HepG2 (cell line): Measurements from ENCODE around the gene SMYD5. TPM values are rescaled to one million over a fixed set of nuclear protein-coding genes. Genes with fewer than 3 reads are reported as not detected.

Experiments used
- FOXM1 ChIP-seq: sonication (generic); formaldehyde crosslinking; IDR thresholded peaks from 2 replicates; pipeline ENCODE4 v1.5.0; 2020; ENCODE audit warnings: missing genetic modification reagents
- GFI1 ChIP-seq: sonication (generic); formaldehyde crosslinking; IDR thresholded peaks from 2 replicates; pipeline ENCODE4 v1.5.0; 2020; ENCODE audit warnings: missing genetic modification reagents, mild to moderate bottlenecking, borderline replicate concordance
- GTF2F1 ChIP-seq: fragments of 150-350 bp; IDR thresholded peaks from 2 replicates; pipeline ENCODE4 v1.6.1; 2014; ENCODE audit warnings: low read length
- MAFK ChIP-seq, 2 experiments: IDR thresholded peaks in 1 of 2; conservative IDR thresholded peaks in 1 of 2; 2 replicates each; pipeline ENCODE4 v1.6.1; 2011; ENCODE audit warnings: improper control_type of control experiment in 2 of 2, low read length in 2 of 2
- RARG ChIP-seq: sonication (generic); formaldehyde crosslinking; IDR thresholded peaks from 2 replicates; pipeline ENCODE4 v1.4.0; 2020; ENCODE audit warnings: low read depth, mild to moderate bottlenecking, missing genetic modification reagents
- SMARCE1 ChIP-seq: fragments of 450-650 bp; IDR thresholded peaks from 2 replicates; pipeline ENCODE4 v1.6.1; 2017; ENCODE audit warnings: borderline replicate concordance
- ZMYM2 ChIP-seq: sonication (generic); formaldehyde crosslinking; IDR thresholded peaks from 2 replicates; pipeline ENCODE4 v1.8.0; 2022; ENCODE audit warnings: mild to moderate bottlenecking, missing genetic modification reagents
- ZNF430 ChIP-seq: sonication (generic); formaldehyde crosslinking; IDR thresholded peaks from 2 replicates; pipeline ENCODE4 v1.9.0; 2021; ENCODE audit warnings: mild to moderate bottlenecking, missing genetic modification reagents
- ZNF569 ChIP-seq: sonication (generic); formaldehyde crosslinking; IDR thresholded peaks from 2 replicates; pipeline ENCODE4 v1.5.0; 2020; ENCODE audit warnings: mild to moderate bottlenecking, missing genetic modification reagents, moderate library complexity, borderline replicate concordance
- ZNF761 ChIP-seq: sonication (generic); formaldehyde crosslinking; conservative IDR thresholded peaks from 2 replicates; pipeline ENCODE4 v1.4.0; 2020; ENCODE audit warnings: mild to moderate bottlenecking, missing genetic modification reagents
- ZNF775 ChIP-seq: sonication (generic); formaldehyde crosslinking; IDR thresholded peaks from 2 replicates; pipeline ENCODE4 v1.4.0; 2020; ENCODE audit warnings: missing genetic modification reagents, mild to moderate bottlenecking, moderate library complexity, borderline replicate concordance
- ZNF776 ChIP-seq: sonication (generic); formaldehyde crosslinking; IDR thresholded peaks from 2 replicates; pipeline ENCODE4 v1.4.0; 2020; ENCODE audit warnings: mild to moderate bottlenecking, missing genetic modification reagents
- ZNF790 ChIP-seq: sonication (generic); formaldehyde crosslinking; IDR thresholded peaks from 2 replicates; pipeline ENCODE4 v1.8.0; 2022; ENCODE audit warnings: missing genetic modification reagents, mild to moderate bottlenecking, borderline replicate concordance
- polyA plus RNA-seq, 8 experiments: library from polyadenylated mRNA; depleted of rRNA in 3 of 8; stranded (reverse) in 7 of 8; unstranded in 1 of 8; fragments of >200 nt; fragmentation: Illumina TruSeq in 4 of 8; extraction: Trizol in 4 of 8; gene quantifications; 2 replicates each; pipeline versions ENCODE4 v1.2.1 to v1.2.3, GENCODE V29; 2011 to 2016; ENCODE audit warnings: low read depth in 4 of 8, missing spikeins in 1 of 8, mixed read lengths in 1 of 8; ENCODE audit not compliant: insufficient read depth in 1 of 8
- total RNA-seq, 5 experiments: library from RNA; depleted of rRNA; stranded (reverse); fragments of >200 nt; fragmentation: Illumina TruSeq; extraction: Trizol; gene quantifications; 2 replicates each; pipeline ENCODE4 v1.2.3, GENCODE V29; 2016; ENCODE audit warnings: low read depth in 1 of 5
- TF ChIP-seq, protein P1 (sequence below): sonication (generic); formaldehyde crosslinking; IDR thresholded peaks from 2 replicates; pipeline ENCODE4 v1.8.1; 2022; ENCODE audit warnings: mild to moderate bottlenecking, missing genetic modification reagents
- TF ChIP-seq, protein P2 (sequence below): sonication (generic); formaldehyde crosslinking; IDR thresholded peaks from 2 replicates; pipeline ENCODE4 v1.5.0; 2020; ENCODE audit warnings: mild to moderate bottlenecking, missing genetic modification reagents
- TF ChIP-seq, protein P3 (sequence below): sonication (generic); formaldehyde crosslinking; conservative IDR thresholded peaks from 2 replicates; pipeline ENCODE4 v1.8.0; 2022; ENCODE audit warnings: mild to moderate bottlenecking, moderate library complexity, missing genetic modification reagents
- TF ChIP-seq, protein P4 (sequence below): sonication (generic); formaldehyde crosslinking; IDR thresholded peaks from 2 replicates; pipeline ENCODE4 v1.5.0; 2020; ENCODE audit warnings: missing genetic modification reagents, mild to moderate bottlenecking, borderline replicate concordance
- TF ChIP-seq, protein P5 (sequence below): sonication (generic); formaldehyde crosslinking; IDR thresholded peaks from 2 replicates; pipeline ENCODE4 v1.5.0; 2020; ENCODE audit warnings: missing genetic modification reagents
- TF ChIP-seq, protein P6 (sequence below): IDR thresholded peaks from 2 replicates; pipeline ENCODE4 v1.6.1; 2016; ENCODE audit warnings: low read depth, control low read depth

SMYD5 gene
- total and polyA plus RNA-seq, 2 of the 13 experiments (the other 11 are each of a cell fraction or from before 2014, with no cell fraction given): 55.8 to 70.4 TPM

DNA sequence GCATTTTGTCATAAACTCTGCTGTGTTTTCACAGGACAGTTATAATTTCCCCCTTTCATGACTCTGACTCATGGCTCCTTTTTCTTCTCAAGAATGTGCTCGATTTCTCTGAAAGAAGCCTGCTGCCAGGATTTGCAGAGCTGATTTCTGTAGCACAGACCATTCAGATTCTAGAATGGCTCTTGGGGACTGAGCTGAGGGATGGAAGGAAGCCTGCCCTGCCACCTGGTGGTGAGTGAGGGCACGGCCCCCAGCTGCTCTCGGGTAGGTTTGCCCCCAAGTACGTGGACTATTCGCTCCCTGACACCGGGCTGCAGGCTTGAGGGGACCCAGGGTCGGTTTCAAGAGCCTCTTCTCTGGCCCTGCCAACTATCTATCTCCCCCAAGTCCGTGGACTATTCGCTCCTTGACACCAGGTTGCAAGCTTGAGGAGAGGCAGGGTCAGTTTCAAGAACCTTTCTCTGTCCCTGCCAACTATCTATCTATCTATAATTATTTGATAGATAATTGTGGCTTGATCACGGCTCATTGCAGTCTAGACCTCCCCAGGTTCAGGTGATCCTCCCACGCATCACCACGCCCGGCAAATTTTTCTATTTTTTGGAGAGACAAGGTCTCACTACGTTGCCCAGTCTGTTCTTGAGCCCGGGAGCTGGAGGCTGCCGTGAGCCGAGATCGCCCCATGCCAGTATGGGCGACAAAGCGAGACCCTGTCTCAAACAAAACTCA is 1.4 kb upstream of the SMYD5 start (continued):
- TF ChIP-seq GTF2F1 (no peak), SMARCE1 (no peak), ZNF775 (CRISPR knock-in tag) (no peak; the same call in 1 of the 2 replicates), MAFK (conservative IDR thresholded peaks at IDR 0.05 in 1 of 2, IDR thresholded peaks at IDR 0.05 in 1 of 2; ENCODE audit: low read length in 2 of 2) (no peak), ZNF761 (CRISPR knock-in tag) (no peak), ZMYM2 (CRISPR knock-in tag) (no peak), FOXM1 (CRISPR knock-in tag) (no peak), ZNF430 (no peak; the same call in 1 of the 2 replicates), ZNF569 (CRISPR knock-in tag) (no peak), ZNF790 (CRISPR knock-in tag) (no peak), ZNF776 (CRISPR knock-in tag) (no peak), GFI1 (no peak), RARG (CRISPR knock-in tag) (no peak)
- TF ChIP-seq, protein P1, sequence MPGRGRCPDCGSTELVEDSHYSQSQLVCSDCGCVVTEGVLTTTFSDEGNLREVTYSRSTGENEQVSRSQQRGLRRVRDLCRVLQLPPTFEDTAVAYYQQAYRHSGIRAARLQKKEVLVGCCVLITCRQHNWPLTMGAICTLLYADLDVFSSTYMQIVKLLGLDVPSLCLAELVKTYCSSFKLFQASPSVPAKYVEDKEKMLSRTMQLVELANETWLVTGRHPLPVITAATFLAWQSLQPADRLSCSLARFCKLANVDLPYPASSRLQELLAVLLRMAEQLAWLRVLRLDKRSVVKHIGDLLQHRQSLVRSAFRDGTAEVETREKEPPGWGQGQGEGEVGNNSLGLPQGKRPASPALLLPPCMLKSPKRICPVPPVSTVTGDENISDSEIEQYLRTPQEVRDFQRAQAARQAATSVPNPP (CRISPR knock-in tag): 0 out of 2 replicates have a peak, but pooled peaks have one; percentile 18
- TF ChIP-seq, protein P2, sequence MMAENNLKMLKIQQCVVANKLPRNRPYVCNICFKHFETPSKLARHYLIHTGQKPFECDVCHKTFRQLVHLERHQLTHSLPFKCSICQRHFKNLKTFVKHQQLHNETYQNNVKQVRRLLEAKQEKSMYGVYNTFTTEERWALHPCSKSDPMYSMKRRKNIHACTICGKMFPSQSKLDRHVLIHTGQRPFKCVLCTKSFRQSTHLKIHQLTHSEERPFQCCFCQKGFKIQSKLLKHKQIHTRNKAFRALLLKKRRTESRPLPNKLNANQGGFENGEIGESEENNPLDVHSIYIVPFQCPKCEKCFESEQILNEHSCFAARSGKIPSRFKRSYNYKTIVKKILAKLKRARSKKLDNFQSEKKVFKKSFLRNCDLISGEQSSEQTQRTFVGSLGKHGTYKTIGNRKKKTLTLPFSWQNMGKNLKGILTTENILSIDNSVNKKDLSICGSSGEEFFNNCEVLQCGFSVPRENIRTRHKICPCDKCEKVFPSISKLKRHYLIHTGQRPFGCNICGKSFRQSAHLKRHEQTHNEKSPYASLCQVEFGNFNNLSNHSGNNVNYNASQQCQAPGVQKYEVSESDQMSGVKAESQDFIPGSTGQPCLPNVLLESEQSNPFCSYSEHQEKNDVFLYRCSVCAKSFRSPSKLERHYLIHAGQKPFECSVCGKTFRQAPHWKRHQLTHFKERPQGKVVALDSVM (CRISPR knock-in tag): 0 out of 2 replicates have a peak, but pooled peaks have one; percentile 83
- TF ChIP-seq, protein P3, sequence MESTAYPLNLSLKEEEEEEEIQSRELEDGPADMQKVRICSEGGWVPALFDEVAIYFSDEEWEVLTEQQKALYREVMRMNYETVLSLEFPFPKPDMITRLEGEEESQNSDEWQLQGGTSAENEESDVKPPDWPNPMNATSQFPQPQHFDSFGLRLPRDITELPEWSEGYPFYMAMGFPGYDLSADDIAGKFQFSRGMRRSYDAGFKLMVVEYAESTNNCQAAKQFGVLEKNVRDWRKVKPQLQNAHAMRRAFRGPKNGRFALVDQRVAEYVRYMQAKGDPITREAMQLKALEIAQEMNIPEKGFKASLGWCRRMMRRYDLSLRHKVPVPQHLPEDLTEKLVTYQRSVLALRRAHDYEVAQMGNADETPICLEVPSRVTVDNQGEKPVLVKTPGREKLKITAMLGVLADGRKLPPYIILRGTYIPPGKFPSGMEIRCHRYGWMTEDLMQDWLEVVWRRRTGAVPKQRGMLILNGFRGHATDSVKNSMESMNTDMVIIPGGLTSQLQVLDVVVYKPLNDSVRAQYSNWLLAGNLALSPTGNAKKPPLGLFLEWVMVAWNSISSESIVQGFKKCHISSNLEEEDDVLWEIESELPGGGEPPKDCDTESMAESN: no peak
- TF ChIP-seq, protein P4, sequence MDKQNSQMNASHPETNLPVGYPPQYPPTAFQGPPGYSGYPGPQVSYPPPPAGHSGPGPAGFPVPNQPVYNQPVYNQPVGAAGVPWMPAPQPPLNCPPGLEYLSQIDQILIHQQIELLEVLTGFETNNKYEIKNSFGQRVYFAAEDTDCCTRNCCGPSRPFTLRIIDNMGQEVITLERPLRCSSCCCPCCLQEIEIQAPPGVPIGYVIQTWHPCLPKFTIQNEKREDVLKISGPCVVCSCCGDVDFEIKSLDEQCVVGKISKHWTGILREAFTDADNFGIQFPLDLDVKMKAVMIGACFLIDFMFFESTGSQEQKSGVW: no peak
- TF ChIP-seq, protein P5, sequence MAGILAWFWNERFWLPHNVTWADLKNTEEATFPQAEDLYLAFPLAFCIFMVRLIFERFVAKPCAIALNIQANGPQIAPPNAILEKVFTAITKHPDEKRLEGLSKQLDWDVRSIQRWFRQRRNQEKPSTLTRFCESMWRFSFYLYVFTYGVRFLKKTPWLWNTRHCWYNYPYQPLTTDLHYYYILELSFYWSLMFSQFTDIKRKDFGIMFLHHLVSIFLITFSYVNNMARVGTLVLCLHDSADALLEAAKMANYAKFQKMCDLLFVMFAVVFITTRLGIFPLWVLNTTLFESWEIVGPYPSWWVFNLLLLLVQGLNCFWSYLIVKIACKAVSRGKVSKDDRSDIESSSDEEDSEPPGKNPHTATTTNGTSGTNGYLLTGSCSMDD (CRISPR knock-in tag): no peak
- TF ChIP-seq, protein P6, sequence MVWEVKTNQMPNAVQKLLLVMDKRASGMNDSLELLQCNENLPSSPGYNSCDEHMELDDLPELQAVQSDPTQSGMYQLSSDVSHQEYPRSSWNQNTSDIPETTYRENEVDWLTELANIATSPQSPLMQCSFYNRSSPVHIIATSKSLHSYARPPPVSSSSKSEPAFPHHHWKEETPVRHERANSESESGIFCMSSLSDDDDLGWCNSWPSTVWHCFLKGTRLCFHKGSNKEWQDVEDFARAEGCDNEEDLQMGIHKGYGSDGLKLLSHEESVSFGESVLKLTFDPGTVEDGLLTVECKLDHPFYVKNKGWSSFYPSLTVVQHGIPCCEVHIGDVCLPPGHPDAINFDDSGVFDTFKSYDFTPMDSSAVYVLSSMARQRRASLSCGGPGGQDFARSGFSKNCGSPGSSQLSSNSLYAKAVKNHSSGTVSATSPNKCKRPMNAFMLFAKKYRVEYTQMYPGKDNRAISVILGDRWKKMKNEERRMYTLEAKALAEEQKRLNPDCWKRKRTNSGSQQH (CRISPR knock-in tag): no peak
